GM12874 (cell line): ENCODE measurements around the gene UGT1A4.

Source experiments
- TF ChIP-seq, protein P1 (sequence below): IDR thresholded peaks from 2 replicates; pipeline ENCODE4 v1.5.1; 2011; ENCODE audit warnings: low read depth, mild to moderate bottlenecking, control low read depth, low read length, moderate library complexity; ENCODE audit not compliant: insufficient read depth

UGT1A4 gene

DNA sequence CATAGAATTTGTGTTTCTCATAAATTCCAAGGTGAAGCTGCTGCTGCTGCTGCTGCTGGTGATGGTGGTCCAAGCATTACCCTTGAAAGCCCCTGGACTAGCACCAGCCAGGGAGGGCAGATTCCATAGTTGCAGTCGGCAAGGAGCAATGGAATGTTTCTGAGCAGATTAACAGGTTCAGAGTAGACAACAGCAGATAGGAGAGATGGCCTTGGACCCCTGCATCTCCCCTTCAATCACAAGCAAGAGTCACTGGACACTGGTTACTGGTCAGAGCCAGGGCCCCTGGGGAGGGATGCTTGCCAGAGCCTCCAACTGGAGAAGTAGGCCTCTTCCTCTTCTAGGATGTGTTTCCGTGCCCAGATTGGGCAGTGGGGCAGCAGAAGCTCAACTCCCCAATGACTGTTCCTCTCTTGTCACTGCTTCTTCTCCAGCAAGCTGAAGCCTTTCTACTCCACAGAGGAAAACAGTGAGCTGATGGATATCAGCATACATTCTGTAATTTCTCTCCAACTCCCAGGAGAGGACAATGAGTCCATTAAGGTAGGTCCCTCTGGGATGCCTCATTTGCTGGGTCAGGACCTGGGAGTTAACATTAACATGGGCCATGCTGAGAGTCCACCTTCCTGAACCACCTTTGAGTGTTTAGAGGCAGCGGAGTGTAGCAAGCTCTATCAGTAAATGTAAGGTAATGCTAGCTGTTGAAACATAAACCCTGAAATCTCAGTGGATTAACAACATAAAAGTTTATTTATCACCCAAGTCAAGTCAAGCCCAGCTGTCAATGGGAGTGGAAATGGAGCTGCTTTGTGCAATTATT is 94.9 kb downstream of the UGT1A4 start:
- TF ChIP-seq, protein P1, sequence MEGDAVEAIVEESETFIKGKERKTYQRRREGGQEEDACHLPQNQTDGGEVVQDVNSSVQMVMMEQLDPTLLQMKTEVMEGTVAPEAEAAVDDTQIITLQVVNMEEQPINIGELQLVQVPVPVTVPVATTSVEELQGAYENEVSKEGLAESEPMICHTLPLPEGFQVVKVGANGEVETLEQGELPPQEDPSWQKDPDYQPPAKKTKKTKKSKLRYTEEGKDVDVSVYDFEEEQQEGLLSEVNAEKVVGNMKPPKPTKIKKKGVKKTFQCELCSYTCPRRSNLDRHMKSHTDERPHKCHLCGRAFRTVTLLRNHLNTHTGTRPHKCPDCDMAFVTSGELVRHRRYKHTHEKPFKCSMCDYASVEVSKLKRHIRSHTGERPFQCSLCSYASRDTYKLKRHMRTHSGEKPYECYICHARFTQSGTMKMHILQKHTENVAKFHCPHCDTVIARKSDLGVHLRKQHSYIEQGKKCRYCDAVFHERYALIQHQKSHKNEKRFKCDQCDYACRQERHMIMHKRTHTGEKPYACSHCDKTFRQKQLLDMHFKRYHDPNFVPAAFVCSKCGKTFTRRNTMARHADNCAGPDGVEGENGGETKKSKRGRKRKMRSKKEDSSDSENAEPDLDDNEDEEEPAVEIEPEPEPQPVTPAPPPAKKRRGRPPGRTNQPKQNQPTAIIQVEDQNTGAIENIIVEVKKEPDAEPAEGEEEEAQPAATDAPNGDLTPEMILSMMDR = no peak

DNA sequence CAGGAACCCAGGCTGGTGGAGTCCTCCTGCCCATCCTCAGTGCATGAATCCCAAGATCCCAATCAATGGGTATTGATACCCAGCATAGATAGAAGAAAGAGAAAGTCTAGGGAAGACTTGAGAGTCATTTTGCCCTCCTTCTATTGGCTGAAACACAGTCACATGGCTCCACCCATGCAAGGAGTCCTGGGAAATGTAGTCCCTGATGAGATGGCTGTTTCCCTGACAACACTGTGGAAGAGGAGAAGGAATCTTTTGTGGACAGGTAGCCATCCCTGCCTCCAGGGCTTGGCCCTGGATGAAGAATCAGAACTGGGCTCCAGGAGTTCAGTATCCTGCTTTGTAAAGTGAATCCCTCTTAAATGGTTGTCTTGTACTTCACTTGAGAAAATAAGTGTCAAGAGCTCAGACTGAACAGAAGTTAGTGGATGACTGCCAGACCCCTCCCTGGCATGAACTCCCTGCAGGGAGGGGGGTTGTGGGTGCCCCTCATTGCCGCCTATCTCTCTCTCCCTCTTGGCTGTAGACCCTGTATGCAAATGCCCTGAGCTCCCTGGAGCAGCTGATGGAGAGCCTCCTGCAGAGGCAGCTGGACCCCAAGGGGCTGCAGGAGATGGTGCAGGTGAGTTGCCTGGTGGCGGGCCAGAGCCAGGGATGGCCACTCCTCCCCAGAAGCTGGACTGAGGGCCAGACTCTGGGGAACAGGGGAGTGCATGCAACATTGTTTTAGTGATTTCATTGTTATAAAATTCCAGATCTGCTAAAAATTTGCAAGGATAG is 95.7 kb downstream of the UGT1A4 start:
- TF ChIP-seq, protein P1 = no peak

DNA sequence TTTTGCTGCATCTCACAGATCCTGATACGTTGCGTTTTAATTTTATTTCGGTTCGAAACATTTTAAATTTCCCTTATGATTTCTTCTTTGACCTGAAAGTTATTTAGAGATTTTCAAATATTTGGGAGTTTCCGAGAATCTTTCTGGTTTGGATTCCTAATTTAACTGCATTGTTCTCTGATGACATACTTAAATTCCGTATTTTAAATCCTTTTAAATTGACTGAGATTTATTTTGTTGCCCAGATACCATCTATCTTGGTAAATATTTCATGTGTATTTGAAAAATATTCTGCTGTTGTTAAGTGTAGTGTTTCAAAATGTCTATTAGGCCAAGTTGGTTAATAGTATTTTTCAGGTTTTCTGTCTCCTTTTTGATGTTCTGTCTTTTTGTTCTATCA is 97.3 kb downstream of the UGT1A4 start:
- TF ChIP-seq, protein P1 = no peak

DNA sequence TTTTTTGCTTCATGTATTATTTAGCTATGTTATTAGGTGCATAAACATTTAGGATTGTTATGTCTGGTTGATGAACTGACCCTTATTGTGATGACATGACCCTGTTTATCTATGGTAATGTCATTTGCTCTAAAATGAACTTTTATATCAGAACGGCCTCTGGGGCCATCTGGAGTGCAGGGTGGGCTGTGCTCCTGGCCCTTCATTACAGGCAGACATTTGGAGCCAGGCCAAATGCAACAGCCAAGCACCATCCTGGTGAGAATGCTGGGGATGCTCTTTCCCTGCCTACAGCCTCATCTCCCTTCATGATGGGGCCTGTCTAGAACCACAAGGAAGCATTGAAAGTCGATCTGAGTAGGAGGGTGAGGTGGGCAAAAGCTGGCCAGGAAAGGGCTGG is 97.8 kb downstream of the UGT1A4 start:
- TF ChIP-seq, protein P1 = no peak

- TF ChIP-seq, protein P1 = no peak
These were observed 98.2 kb downstream of the UGT1A4 start for GRCh38 chr2:233816771-233817170.

GRCh38 chr2:233817361-233817911 is 98.9 kb downstream of the UGT1A4 start:
- TF ChIP-seq, protein P1 = no peak

GRCh38 chr2:233817995-233818638 is 99.6 kb downstream of the UGT1A4 start:
- TF ChIP-seq, protein P1 = no peak
